Smooth muscle cell (in vitro differentiated cells): Measurements from ENCODE around the gene SMAD5. TPM values are rescaled to one million over a fixed set of nuclear protein-coding genes. Genes with fewer than 3 reads are reported as not detected.

Experiments used
- DNase-seq: peaks from one replicate; lab custom pipeline; 2025; ENCODE audit not compliant: unreplicated experiment; lab: John Stamatoyannopoulos, UW
- H2AFZ ChIP-seq: fragments of 200-600 bp; sonication (generic); 2 replicates; pipeline ENCODE4 v1.6.0; 2016; ENCODE audit warnings: antibody characterized with exemption, low read depth, mild to moderate bottlenecking
- H3F3A ChIP-seq: fragments of 200-600 bp; sonication (generic); 2 replicates; pipeline ENCODE4 v1.6.0; 2017; ENCODE audit warnings: antibody characterized with exemption, low read depth
- H3K27ac ChIP-seq: fragments of 200-600 bp; sonication (generic); 2 replicates; pipeline ENCODE4 v1.5.1; 2016; ENCODE audit warnings: low read depth, mild to moderate bottlenecking
- H3K27me3 ChIP-seq: fragments of 200-600 bp; sonication (generic); 2 replicates; pipeline ENCODE4 v1.6.1; 2016; ENCODE audit warnings: low read depth, mild to moderate bottlenecking
- H3K36me3 ChIP-seq: fragments of 200-600 bp; sonication (generic); 2 replicates; pipeline ENCODE4 v1.5.1; 2016; ENCODE audit warnings: low read depth
- H3K4me1 ChIP-seq: fragments of 200-600 bp; sonication (generic); 2 replicates; pipeline ENCODE4 v1.5.1; 2016; ENCODE audit warnings: low read depth
- H3K4me2 ChIP-seq: fragments of 200-600 bp; sonication (generic); 2 replicates; pipeline ENCODE4 v1.6.0; 2016; ENCODE audit warnings: mild to moderate bottlenecking
- H3K4me3 ChIP-seq: fragments of 200-600 bp; sonication (generic); 2 replicates; pipeline ENCODE4 v1.5.1; 2016; ENCODE audit warnings: mild to moderate bottlenecking
- H3K79me2 ChIP-seq: fragments of 200-600 bp; sonication (generic); 2 replicates; pipeline ENCODE4 v1.6.0; 2016; ENCODE audit warnings: low read depth, mild to moderate bottlenecking
- H3K9ac ChIP-seq: fragments of 200-600 bp; sonication (generic); 2 replicates; pipeline ENCODE4 v1.6.0; 2016; ENCODE audit warnings: low read depth
- H3K9me3 ChIP-seq: fragments of 200-600 bp; sonication (generic); replicated peaks from 2 replicates; pipeline ENCODE4 v1.5.1; 2016; ENCODE audit warnings: low read depth
- H4K20me1 ChIP-seq: fragments of 200-600 bp; sonication (generic); 2 replicates; pipeline ENCODE4 v1.6.0; 2016; ENCODE audit warnings: low read depth
- CTCF ChIP-seq: fragments of 200-600 bp; sonication (generic); IDR thresholded peaks from 2 replicates; pipeline ENCODE4 v1.5.1; 2017; ENCODE audit warnings: borderline replicate concordance, mild to moderate bottlenecking, antibody characterized with exemption; ENCODE audit not compliant: insufficient read depth, poor library complexity, severe bottlenecking
- WGBS: methylation state at CpG from one replicate; pipeline ENCODE4 v1.1.7; 2016; ENCODE audit warnings: low lambda C conversion rate; 5-methylcytosine and 5-hydroxymethylcytosine counted together
- polyA plus RNA-seq: library from polyadenylated mRNA; unstranded; fragments of >200 nt; fragmentation: Nextera tagmentation; extraction: Ambion mirVana; gene quantifications from 2 replicates; pipeline ENCODE4 v1.2.1, GENCODE V29; 2016
- total RNA-seq: library from RNA; depleted of rRNA; stranded (reverse); fragments of >200 nt; gene quantifications from 2 replicates; pipeline ENCODE4 v1.2.3, GENCODE V29; 2014

Gene SMAD5
- total and polyA plus RNA-seq, 2 experiments from 2014 or later = 28.5 to 61.7 TPM

GRCh38 chr5:136128481-136128880 lies 4.2 kb upstream of the SMAD5 start:
- Histone ChIP-seq H3K4me2 (no peak overlapping the region), H3K36me3 (no peaks in the 10 kb centered on the region), H3K4me1 (peaks cover 7% of the 10 kb centered on the region), H2AFZ (no peak overlapping the region), H3K79me2 (peaks cover 5% of the 10 kb centered on the region), H3K9me3 (no peaks in the 10 kb centered on the region), H3K27ac (no peak overlapping the region), H3F3A (no peaks in the 10 kb centered on the region), H3K27me3 (peaks cover 25% of the 10 kb centered on the region), H3K4me3 (no peak overlapping the region), H4K20me1 (peaks cover under 1% of the 10 kb centered on the region), H3K9ac (no peak overlapping the region)
- no peak for DNase-seq
- no peak for TF ChIP-seq CTCF
- WGBS = 83% methylated on average over 4 of the region's 4 CpGs

GRCh38 chr5:136129445-136129844 lies 3.2 kb upstream of the SMAD5 start:
- WGBS = 84% methylated on average over 1 of the region's 1 CpG
- H3K4me3 ChIP-seq = no peak overlapping the region
- H3K9me3 ChIP-seq = no peaks in the 10 kb centered on the region
- H3F3A ChIP-seq = no peaks in the 10 kb centered on the region
- no peak overlapping the region for H3K9ac ChIP-seq
- TF ChIP-seq CTCF = no peak
- H4K20me1 ChIP-seq = peaks cover 10% of the 10 kb centered on the region
- H3K4me1 ChIP-seq = peaks cover 11% of the 10 kb centered on the region
- no peaks in the 10 kb centered on the region for H3K36me3 ChIP-seq
- H2AFZ ChIP-seq = no peak overlapping the region
- DNase-seq = no peak
- no peak overlapping the region for H3K27ac ChIP-seq
- peaks cover 15% of the 10 kb centered on the region for H3K79me2 ChIP-seq
- H3K4me2 ChIP-seq = no peak overlapping the region
- peaks cover 19% of the 10 kb centered on the region for H3K27me3 ChIP-seq

- DNase-seq = no peak
- Histone ChIP-seq H3F3A (no peaks in the 10 kb centered on the region), H3K4me2 (no peak overlapping the region), H2AFZ (peak overlapping the region; percentile 30), H3K27ac (no peak overlapping the region), H3K9me3 (no peaks in the 10 kb centered on the region), H3K36me3 (no peaks in the 10 kb centered on the region), H3K4me3 (no peak overlapping the region), H3K27me3 (peaks cover 7% of the 10 kb centered on the region), H3K4me1 (peaks cover 20% of the 10 kb centered on the region), H4K20me1 (peaks cover 22% of the 10 kb centered on the region), H3K9ac (no peak overlapping the region), H3K79me2 (peaks cover 26% of the 10 kb centered on the region)
- no peak for TF ChIP-seq CTCF
- 77% methylated on average over 2 of the region's 2 CpGs for WGBS
Observed at GRCh38 chr5:136130581-136130980, 2.1 kb upstream of the SMAD5 start.

GRCh38 chr5:136132087-136132486 lies 558 bp upstream of the SMAD5 start:
- H3K9ac ChIP-seq = peak overlapping the region; percentile 93
- no peak for DNase-seq
- WGBS = 63% methylated on average over 6 of the region's 6 CpGs
- no peaks in the 10 kb centered on the region for H3F3A ChIP-seq
- H3K4me3 ChIP-seq = peak overlapping the region; percentile 73
- H3K27me3 ChIP-seq = no peaks in the 10 kb centered on the region
- H2AFZ ChIP-seq = peak overlapping the region; percentile 88
- H3K79me2 ChIP-seq = peaks cover 41% of the 10 kb centered on the region
- peak overlapping the region; percentile 94 for H3K4me2 ChIP-seq
- peaks cover 37% of the 10 kb centered on the region for H4K20me1 ChIP-seq
- peaks cover 20% of the 10 kb centered on the region for H3K4me1 ChIP-seq
- no peak for TF ChIP-seq CTCF
- H3K27ac ChIP-seq = peak overlapping the region; percentile 84
- H3K36me3 ChIP-seq = no peaks in the 10 kb centered on the region
- H3K9me3 ChIP-seq = no peaks in the 10 kb centered on the region
